Right lobe of liver (tissue), 4 donors: Measurements from ENCODE around the gene RHCG.

Experiments
- POLR2A ChIP-seq: fragments of 450-650 bp; IDR thresholded peaks from one replicate; pipeline ENCODE4 v1.6.1; 2017; ENCODE audit warnings: antibody characterized with exemption, mild to moderate bottlenecking
- TF ChIP-seq, protein P1 (sequence below), 4 donors: fragments of 200-600 bp in 3 of 4; fragments of 450-650 bp in 1 of 4; IDR thresholded peaks; one replicate each; pipeline versions ENCODE4 v1.5.1 to v1.8.0; 2016 to 2022; ENCODE audit warnings: antibody characterized with exemption in 4 of 4, mild to moderate bottlenecking in 2 of 4
- donor health status: DM: no; HTN: no; CAD: no.
- donor health status: DM: no; HTN: no; CAD: no.
- donor health status: DM: no; HTN: yes; CAD: no.

DNA sequence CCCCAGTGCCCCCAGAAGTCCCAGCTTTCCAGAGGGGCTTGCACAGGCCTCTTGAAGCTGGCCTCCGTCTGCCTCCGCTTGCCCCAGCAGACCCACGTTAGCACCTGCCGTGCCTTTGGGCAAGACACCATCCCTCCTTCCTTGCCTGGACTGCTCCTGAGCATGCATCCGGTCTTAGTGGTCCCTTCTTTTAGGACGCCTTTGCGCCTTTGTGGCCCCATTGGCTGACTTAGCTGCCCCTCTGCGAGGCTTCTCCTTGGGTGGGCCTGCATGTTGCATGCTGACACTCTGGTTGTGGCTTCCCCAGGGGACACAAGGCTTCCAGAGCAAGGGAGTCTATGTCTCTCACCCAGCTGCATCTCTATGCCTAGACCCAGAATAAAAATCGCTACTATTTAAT lies 56.6 kb downstream of the RHCG start:
- TF ChIP-seq, protein P1, sequence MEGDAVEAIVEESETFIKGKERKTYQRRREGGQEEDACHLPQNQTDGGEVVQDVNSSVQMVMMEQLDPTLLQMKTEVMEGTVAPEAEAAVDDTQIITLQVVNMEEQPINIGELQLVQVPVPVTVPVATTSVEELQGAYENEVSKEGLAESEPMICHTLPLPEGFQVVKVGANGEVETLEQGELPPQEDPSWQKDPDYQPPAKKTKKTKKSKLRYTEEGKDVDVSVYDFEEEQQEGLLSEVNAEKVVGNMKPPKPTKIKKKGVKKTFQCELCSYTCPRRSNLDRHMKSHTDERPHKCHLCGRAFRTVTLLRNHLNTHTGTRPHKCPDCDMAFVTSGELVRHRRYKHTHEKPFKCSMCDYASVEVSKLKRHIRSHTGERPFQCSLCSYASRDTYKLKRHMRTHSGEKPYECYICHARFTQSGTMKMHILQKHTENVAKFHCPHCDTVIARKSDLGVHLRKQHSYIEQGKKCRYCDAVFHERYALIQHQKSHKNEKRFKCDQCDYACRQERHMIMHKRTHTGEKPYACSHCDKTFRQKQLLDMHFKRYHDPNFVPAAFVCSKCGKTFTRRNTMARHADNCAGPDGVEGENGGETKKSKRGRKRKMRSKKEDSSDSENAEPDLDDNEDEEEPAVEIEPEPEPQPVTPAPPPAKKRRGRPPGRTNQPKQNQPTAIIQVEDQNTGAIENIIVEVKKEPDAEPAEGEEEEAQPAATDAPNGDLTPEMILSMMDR (IDR thresholded peaks at IDR 0.05), result no peak
- no peak for TF ChIP-seq POLR2A
